ENCODE measurements around the gene PLCB1.

DNA sequence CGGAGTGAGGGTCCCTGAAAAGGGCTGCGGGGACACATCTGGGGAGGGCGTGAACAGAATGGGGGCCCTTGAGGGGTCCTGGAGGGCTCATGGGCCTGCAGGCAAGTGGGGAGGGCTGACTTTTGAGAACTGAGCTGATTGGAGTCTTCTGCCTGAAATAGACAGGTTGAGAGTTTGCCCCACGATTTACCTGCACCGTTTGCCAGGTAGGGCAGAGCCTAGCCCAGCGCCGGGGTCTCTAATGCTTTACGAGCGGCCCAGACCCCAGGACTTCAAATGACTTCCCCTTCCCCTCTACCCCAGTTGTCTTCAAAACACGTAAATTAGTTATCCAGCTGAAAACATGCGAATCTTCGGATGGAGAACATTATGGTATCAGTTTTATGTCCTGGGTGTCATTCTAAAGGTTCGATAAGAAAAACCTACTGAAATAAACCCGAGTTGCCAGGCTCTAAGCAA, 1.3 kb downstream of the PLCB1 start:
- TF ChIP-seq POLR2A (IDR thresholded peaks at IDR 0.05; ENCODE audit: low read depth), result no peak
- TF ChIP-seq, protein P1, sequence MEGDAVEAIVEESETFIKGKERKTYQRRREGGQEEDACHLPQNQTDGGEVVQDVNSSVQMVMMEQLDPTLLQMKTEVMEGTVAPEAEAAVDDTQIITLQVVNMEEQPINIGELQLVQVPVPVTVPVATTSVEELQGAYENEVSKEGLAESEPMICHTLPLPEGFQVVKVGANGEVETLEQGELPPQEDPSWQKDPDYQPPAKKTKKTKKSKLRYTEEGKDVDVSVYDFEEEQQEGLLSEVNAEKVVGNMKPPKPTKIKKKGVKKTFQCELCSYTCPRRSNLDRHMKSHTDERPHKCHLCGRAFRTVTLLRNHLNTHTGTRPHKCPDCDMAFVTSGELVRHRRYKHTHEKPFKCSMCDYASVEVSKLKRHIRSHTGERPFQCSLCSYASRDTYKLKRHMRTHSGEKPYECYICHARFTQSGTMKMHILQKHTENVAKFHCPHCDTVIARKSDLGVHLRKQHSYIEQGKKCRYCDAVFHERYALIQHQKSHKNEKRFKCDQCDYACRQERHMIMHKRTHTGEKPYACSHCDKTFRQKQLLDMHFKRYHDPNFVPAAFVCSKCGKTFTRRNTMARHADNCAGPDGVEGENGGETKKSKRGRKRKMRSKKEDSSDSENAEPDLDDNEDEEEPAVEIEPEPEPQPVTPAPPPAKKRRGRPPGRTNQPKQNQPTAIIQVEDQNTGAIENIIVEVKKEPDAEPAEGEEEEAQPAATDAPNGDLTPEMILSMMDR (IDR thresholded peaks at IDR 0.05), result no peak
- TF ChIP-seq POLR2AphosphoS5 (IDR thresholded peaks at IDR 0.05), result no peak

Data from esophagus muscularis mucosa (tissue), 3 donors.